Body of pancreas (tissue), 4 donors: ENCODE data around the gene GPNMB.

ENCODE experiments used
- CTCF ChIP-seq, 7 experiments: fragments of 450-650 bp in 4 of 7; fragments of 200-600 bp in 3 of 7; sonication (generic) in 3 of 7; IDR thresholded peaks; one replicate each; pipeline ENCODE4 v1.5.1; 2016 to 2019; ENCODE audit warnings: antibody characterized with exemption in 7 of 7
- POLR2A ChIP-seq, 3 donors: fragments of 450-650 bp; IDR thresholded peaks; one replicate each; pipeline ENCODE4 v1.6.1; 2016; ENCODE audit warnings: antibody characterized with exemption in 3 of 3, mild to moderate bottlenecking in 2 of 3

- TF ChIP-seq POLR2A (IDR thresholded peaks at IDR 0.05) = no peak
- TF ChIP-seq CTCF (IDR thresholded peaks at IDR 0.05) = no peak
Measured at GRCh38 chr7:23295401-23295697, 48.8 kb downstream of the GPNMB start.
